ENCODE measurements around the gene IDUA.

Gene IDUA

DNA sequence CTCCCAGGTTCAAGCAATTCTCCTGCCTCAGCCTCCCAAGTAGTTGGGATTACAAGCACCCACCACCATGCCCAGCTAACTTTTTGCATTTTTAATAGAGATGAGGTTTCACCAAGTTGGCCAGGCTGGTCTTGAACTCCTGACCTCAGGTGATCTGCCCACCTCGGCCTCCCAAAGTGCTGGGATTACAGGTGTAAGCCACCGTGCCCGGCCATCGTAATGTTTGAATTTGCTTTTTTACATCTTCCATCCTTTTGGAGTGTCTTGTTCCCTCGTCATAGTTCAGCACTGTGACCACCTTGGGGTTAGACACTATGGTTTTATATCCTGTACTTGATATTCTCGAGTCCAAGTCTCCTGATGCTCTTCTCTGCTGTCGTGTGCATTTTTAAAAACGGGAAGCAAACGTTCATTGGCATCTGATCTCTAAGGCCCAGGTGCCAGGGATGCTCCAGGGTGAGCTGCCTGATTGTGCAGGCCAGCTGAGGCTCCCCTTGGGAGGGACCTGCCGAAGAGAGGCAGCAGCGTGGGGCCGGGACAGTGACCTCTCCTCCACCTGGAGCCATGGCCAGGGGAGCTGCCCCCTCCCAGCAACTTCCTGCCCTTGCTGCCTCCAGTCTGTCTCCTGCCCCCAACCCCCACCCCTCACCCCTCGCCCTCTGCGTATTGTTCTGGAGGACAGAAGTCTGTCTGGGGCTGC, 30.2 kb upstream of the IDUA start:
- DNase-seq (ENCODE audit: low read depth): no peak

DNA sequence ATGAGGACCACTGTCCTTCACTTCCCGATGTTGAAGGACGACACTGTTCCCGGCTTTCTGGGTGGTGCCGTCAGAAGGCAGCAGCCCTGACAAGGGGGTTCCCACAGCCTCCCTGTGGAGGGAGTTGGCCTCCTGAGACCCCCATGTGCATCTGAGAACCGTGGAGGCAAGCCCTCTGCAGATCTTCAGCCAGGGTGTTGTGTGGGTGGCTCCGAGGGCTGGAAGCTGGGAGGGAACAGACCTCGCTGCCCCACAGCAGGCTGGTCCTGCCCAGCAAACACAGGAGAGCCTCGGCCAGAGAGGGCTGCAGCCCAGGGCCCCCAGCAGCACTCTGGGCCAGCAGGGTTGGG, 29.6 kb upstream of the IDUA start:
- DNase-seq (ENCODE audit: low read depth): no peak

DNA sequence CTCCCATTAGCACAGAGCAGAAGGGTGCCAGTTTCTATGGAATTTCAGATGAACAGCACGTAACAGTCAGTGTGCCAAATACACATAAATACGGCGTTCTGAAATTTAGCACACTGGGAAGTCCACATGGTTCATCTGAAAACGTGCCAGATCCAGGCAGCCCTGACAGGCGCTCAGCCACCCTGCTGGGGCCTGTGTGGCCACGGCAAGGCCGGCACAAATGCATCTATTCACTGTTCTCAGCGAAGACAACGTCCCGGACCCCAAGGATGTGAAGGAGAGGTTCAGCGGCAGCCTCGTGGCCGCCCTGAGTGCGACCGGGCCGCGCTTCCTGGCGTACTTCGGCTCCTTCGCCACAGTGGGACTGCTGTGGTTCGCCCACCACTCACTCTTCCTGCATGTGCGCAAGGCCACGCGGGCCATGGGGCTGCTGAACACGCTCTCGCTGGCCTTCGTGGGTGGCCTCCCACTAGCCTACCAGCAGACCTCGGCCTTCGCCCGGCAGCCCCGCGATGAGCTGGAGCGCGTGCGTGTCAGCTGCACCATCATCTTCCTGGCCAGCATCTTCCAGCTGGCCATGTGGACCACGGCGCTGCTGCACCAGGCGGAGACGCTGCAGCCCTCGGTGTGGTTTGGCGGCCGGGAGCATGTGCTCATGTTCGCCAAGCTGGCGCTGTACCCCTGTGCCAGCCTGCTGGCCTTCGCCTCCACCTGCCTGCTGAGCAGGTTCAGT, 29.1 kb upstream of the IDUA start:
- DNase-seq (ENCODE audit: low read depth): no peak

DNA sequence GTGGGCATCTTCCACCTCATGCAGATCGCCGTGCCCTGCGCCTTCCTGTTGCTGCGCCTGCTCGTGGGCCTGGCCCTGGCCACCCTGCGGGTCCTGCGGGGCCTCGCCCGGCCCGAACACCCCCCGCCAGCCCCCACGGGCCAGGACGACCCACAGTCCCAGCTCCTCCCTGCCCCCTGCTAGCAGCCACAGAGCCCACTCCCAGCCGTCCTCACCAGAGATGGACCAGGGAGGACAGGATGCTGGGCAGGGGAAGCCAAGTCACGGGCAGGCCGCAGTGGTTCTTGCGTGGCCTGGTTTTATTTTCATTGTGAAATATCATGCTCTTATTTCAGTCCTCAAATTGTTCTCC, 28.6 kb upstream of the IDUA start:
- no peak for DNase-seq (ENCODE audit: low read depth)

DNA sequence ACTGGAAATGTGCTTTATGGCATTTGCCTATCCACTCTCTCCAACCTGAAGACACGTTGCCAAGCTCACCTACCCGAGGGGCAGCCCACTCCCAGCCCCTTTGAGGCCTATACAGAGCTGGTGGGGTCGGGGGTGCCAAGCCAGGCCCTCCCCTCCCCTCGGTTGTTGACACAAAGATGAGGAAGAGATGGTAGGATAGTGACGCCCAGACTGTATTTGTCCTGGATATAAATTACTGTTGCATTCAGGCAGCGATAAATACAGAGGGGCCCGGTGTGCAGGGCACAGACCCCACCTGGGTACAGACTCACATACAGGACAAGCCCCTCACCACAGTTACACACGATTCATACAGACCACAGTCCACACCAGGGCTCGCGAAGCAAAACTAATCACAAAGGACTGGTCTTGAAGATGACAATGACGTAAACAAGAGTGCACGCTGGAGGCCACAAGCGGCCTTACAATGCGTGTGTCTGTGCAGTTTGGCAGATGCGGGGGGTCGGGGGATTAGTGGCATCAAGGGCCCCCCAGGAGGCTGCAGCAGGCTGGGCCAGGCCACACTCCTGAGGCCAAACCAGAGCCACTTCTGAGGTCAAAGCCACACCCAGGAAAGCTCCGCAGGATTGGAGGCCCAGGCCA, 28.0 kb upstream of the IDUA start:
- no peak for DNase-seq (ENCODE audit: low read depth)

DNA sequence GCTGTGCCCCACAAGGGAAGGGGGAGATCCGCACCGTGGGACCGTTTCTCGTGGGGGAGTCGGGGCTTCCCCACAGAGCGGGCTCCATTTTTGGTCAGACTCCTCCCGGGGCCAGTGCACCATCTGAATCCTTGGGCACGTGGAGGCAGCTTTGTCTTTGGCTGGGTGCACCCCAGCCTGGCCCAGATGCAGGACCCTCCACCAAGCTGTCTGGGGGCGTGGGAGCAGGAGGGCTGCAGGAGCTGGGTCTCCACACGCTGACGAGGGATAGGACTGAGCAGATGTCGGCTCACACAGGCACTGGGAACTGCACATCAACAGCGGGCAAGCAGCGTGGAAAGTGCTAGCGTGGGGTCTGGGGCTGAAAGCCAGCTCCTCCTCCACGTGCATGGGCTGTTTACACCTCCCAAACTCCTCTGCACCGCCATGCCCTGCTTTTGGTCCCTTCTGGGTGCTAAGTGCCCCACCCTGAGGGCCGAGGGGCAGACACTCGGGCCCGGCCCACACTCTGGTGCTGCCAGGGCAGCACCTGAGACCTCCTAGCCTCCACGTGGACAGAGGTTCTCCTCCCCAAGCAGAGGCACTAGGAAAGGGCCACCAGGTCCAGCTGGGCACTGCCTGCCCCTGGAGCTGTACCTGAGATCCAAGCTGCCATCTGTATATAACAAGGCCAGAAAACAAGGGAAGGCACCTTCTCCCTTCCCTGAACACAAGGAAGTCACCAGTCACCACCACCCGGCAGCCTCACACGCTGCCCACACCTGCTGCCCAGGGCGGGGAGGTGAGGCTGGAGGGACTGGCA, 27.3 kb upstream of the IDUA start:
- no peak for DNase-seq (ENCODE audit: low read depth)

DNA sequence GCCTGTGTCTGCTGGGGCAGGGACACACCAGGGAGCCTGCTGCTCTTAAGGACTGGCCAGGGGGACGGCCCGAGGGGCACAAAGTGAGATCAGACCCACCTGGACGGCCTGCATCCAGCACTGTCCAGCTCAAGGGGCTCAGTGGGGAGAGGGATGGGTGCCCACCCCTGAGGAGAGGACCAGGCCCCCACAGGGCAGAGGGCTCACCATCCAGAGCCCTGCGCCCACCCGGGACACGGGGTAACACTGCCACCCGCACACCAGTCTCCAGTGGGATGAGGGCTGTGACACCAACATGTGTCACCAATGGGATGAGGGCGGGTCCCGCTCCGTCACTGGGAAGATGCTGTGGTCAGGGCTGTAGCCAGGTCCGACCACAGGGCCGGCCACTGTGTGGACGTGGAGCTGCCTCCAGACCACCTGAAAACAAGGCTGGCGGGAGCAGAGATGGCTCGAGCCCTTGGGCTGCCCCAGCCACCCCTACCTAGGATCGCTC, 26.7 kb upstream of the IDUA start:
- no peak for DNase-seq (ENCODE audit: low read depth)

DNA sequence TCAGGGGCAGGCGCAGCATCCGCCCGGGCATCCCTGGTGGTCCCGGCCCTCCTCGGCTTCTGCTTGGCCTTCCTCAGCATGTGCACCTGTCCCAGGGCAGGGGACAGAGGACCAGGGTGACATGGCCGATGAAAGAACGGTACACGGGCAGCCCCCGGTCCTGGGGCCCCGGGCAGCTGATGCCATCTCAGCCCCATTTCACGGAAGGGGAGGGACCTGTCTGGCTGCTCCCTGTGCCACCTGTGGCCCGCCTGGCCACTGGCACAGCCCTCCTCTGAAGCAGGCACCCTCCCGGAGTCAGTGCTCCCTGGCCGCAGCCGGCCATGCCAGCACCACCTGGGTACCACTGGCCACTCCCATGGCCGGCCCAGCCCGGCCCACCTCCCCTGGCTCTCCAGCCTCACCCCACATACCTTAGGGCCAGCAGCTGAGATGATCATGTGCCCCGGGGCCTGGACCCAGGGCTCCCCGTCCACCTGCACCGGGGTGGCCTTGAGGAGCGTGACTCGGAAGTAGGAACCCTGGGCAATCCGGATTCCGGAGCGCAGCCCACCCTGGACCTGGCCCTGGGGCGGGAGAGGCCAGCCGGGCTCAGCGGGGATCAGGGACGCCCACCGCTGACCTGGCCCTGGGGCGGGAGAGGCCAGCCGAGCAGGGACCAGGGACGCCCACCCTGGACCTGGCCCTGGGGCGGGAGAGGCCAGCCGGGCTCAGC, 26.1 kb upstream of the IDUA start:
- DNase-seq (ENCODE audit: low read depth): no peak

DNA sequence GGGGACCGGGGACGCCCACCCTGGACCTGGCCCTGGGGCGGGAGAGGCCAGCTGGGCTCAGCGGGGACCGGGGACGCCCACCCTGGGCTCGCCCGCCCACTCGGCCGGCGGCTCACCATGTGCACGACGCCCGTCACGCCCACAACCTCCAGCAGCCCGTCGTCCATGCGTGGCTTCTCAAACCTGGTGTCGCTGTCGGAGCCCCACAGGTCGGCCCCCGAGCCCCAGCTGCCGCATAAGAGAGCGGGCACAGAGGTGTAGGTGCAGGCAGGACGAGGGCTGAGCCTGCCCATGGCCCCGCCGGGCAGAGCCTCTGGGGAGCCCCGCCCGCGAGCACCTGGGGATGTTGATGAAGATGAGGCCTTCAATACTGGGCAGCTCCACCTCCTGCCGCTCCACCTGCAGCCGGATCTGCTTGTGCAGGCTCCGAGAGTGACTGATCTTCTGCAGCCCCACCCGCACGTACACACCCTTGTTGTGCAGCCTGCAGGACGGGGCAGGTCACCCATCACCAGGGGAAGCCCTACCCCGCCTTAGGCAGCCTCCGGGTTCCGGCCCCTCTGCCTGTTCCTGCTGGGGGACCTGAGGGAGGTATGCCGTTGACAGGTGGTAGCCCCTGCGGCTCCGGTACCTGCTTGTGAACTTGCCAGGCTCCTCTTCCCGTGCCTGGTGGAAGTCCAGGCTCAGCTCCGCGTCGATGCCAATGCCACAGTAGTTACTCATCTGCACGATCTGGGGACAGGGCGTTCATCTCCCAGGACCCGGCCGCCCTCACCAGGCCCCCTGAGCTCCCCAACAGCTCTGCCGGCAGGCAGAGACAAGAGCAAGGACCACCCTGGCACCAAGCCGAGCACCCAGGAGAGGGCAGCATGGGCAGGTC, 25.3 kb upstream of the IDUA start:
- DNase-seq (ENCODE audit: low read depth): no peak

DNA sequence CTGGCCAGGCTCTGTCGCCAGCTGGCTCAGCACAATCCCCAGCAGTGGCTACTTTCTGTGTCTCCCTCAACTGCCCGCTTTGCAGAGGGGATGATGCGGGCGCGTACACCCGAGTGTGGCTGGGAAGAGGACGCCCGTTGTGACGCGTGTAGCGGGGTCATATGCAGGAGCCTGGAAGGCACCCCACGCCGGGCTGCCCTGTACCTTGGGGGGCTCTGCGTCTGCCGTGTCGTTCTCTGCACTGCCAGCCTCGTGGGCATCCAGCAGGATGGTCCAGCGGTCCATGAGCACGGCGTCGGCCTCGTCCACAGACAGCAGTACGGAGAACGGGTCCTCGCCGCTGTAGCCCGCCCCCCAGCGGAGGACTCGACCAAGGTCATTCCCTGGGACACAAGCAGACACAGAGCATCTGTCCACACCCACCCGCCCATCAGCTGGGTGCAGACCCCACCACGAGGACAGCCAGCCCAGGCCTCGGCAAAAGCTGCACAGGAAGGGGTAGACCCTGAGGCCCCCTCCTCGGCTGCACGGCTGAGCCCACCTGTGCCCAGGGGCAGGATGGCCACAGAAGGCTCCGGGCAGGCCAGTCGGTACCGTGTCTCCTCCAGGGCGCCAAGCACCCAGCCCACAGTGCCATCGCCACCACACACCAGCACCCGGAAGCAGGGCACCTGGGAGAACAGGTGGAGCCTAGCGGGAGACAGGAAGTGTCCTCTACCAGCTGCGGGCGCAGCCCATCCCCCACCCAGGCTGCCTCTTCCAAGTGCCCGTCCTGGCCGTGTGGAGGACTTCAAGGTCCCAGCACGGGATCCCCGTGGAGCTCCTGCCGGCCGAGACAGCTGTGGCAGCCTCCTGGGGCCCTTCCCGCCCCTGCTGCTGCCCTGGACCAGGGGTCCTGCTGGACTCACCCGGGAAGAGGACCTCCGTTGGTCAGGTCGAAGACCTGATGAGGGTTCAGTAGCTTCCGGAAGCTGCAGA, 24.3 kb upstream of the IDUA start:
- DNase-seq (ENCODE audit: low read depth): no peak

DNA sequence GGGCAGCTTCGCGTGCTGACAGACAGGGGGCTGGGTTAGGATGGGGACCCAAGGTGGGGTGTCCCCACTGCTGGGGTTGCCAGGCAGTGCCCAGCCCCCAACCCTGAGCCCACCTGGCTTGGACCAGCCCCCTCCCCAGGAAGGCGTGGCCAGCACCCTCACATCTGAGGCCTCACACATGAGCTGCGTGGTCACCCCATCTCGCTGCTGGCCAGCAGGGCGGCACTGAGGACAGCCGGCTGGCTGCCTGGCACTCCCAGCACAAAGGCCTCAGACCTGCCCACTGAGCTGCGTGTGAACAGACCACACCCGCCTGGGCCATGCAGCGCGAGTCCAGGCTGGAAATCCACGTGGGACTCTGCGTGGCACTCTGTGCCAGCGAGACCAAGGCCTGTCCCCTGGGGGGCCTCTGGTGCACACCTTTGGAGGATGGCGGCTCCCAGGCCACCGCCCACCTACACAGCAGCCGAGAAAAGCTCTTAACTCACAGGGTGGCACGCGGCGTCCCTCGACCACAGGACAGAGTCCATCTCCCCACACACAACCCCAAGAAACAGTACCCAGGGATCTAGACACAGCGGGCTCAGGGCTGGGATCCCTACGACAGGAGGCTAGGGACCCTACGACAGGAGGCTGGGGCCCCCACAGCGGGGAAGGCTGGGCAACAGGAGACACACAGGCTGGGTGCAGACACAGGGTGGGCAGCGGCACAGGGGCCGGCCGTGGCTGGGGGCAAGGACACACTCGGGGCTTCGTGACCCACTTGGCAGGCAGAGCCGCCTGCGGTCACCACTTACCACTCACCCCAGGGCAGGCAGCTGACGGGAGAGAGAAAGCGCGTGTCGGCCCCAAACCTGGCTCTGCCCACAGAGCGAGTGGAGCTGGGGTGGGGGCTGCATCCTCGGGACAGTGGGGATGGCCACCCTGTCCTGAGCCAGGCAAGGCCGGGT, 23.3 kb upstream of the IDUA start:
- no peak for DNase-seq (ENCODE audit: low read depth)

DNA sequence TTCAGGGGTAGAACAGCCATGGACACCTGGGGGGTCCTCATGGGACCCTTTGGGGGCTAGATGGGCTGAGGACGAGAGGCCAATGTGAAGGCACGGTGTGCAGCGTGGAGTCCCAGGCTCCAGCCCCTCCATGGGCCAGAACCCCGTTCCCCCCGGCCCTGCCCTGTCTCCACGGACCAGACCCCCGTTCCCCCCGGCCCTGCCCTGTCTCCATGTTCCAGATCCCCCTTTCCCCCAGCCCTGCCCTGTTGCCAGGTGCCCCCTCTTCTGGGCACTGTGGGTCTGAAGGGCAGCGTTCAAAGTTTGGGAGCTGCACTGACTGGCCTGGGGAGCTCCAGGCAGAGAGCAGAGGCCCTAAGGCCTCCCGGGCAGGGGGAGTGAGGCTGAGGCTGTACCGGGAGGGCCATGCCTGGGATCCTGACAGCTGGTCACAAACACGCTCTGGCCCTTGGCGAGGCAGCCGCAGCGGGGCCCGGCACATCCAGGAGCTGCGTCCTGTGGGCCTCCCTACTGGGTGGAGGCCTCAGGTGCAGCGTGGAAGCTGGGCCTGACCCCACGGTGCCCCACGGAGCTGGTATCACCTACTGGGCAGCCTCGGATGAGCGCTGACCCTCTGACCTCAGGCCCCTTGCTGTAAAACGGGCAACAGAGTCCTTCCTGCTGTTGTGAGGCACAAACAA, 22.4 kb upstream of the IDUA start:
- DNase-seq (ENCODE audit: low read depth): no peak

DNA sequence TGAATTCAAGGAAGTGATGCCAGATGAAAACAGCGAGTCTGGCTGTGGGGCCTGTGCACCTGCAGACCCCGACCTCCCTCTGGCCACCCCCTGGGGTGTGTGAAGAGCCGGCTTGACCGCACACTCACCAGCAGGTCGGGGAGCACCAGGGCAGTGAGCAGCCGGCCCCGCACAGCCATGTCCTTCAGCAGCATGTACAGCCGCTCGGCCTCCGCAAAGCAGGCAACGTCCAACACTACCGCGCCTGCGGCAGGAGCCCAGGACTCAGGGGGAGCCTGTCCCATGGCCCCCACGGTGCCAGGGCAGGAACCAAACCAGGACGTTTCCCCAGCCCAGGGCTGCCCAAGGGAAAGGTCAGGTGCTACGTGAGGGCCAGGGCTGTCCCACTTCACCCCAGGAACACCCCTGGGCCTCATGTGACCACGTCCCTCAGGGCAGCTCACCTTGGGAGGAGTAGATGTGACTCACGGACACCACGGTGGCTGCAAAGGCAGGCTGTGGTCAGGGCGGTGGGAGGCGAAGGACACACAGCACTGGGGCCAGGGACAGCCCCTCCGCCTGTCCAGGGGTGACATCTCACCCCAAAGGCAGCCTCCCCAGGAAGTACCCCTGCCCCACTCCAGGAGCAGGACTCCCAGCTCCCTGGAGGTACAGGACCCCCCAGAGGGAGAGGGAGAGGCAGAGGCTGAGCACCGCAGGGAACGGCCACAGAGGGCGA, 21.6 kb upstream of the IDUA start:
- DNase-seq (ENCODE audit: low read depth): no peak

DNA sequence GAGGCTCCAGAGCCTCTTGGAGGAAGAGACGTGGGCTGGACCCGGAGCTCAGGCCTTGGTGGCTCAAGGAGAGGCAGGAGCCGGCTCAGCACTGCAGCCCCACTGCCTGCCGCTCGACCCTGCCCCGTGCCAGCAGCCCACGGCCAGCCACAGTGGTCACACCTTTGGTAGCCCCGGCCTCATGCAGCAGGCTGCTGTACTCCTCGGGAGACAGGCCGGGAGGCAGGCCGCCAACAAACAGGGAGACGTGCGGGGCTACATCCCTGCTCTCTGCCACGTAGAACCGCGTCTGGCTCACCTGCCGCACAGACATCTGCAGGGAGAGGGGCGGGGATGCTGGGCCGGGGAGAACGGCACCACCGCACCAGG, 21.1 kb upstream of the IDUA start:
- DNase-seq (ENCODE audit: low read depth): no peak

DNA sequence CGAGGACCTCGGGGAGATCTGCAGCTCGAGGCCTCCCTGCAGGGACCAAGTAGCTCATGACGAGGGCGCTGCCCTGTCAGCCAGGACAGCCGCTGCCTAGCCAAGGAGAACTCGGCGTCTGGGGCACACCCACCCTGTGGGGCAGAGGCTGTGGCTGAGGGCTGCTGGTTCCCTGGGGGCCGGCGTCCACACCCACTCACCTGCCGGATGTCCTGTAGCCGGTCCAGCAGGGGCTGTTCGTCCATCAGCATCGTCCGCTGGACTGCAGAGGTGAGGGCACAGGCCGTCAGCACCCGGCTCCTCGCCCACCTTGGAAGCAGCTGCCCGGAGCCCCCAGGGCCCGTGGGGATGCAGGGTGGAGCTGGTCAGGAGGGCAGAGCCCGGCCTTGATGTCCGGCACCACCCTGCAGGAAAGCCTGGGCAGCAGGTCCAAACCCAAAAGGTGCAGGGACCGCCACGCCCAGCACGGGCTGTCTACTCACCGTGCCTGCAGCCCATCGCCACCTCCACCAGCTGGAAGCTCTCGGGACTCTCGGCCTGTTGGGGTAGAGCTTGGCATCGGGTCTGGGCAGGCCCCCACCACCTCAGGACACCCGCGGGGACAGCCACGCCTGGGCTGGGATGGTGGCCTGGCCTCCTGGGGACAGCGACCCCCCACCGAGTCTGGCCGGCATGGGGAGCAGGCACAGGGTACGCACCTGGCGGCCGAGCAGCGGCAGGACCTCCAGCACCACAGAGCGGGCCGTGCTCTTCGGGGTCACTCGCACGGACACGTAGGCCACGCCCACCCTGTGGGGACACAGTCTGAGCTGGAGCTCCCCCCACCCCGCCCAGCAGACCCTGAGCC, 20.4 kb upstream of the IDUA start:
- DNase-seq (ENCODE audit: low read depth): no peak
